ENCODE measurements around the gene PCDHA6.
"Not testable (repeated sequence)": the region's sequence is repeated elsewhere in the genome, so short reads cannot be mapped to it uniquely, and the experiment has no call there.

PCDHA6 gene

DNA sequence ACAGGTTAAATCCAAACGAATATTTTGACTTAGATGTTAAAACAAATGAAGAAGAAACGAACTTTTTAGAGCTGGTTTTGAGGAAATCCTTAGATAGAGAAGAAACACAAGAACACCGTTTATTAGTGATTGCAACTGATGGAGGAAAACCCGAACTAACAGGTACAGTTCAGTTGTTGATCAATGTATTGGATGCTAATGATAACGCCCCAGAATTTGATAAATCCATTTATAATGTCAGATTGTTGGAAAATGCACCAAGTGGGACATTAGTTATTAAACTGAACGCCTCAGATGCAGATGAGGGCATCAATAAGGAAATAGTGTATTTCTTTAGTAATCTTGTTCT is 5.5 kb upstream of the PCDHA6 start:
- no peak for DNase-seq (ENCODE audit: low spot score)

DNA sequence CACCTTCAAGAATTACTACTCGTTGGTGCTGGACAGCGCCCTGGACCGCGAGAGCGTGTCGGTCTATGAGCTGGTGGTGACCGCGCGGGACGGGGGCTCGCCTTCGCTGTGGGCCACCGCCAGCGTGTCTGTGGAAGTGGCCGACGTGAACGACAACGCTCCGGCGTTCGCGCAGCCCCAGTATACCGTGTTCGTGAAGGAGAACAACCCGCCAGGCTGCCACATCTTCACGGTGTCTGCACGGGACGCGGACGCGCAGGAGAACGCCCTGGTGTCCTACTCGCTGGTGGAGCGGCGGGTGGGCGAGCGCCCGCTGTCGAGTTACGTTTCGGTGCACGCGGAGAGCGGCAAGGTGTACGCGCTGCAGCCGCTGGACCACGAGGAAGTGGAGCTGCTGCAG is 4.8 kb upstream of the PCDHA6 start:
- DNase-seq (ENCODE audit: low spot score) = not testable (repeated sequence)

DNA sequence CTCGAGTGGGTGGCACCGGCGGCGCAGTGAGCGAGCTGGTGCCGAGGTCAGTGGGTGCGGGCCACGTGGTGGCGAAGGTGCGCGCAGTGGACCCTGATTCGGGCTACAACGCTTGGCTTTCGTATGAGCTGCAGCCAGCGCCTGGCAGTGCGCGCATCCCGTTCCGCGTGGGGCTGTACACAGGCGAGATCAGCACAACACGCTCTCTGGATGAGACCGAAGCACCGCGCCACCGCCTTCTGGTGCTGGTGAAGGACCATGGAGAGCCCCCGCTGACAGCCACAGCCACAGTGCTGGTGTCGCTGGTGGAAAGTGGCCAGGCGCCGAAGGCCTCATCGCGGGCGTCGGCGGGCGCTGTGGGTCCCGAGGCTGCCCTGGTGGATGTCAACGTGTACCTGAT is 4.3 kb upstream of the PCDHA6 start:
- DNase-seq (ENCODE audit: low spot score) = no peak

DNA sequence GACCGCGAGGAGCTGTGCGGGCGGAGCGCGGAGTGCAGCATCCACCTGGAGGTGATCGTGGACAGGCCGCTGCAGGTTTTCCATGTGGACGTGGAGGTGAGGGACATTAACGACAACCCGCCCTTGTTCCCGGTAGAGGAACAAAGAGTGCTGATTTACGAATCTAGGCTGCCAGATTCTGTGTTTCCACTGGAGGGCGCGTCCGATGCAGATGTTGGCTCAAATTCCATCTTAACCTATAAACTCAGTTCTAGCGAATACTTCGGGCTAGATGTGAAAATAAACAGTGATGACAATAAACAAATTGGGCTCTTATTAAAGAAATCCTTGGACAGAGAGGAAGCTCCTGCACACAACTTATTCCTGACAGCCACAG is 590 bp downstream of the PCDHA6 start:
- DNase-seq (ENCODE audit: low spot score) = no peak

DNA sequence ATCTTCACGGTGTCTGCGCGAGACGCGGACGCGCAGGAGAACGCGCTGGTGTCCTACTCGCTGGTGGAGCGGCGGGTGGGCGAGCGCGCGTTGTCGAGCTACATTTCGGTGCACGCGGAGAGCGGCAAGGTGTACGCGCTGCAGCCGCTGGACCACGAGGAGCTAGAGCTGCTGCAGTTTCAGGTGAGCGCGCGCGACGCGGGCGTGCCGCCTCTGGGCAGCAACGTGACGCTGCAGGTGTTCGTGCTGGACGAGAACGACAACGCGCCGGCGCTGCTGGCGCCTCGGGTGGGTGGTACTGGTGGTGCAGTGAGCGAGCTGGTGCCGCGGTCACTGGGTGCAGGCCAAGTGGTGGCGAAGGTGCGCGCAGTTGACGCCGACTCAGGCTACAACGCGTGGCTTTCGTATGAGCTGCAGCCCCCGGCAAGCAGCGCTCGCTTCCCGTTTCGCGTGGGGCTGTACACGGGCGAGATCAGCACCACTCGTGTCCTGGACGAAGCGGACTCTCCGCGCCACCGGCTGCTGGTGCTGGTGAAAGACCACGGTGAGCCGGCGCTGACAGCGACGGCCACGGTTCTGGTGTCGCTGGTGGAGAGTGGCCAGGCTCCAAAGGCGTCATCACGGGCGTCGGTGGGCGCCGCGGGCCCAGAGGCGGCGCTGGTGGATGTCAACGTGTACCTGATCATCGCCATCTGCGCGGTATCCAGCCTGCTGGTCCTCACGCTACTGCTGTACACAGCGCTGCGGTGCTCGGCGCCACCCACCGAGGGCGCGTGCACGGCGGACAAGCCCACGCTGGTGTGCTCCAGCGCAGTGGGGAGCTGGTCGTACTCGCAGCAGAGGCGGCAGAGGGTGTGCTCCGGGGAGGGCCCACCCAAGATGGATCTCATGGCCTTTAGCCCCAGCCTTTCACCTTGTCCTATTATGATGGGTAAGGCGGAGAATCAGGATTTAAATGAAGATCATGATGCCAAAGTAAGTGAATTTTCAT is 2.0 kb downstream of the PCDHA6 start:
- DNase-seq (ENCODE audit: low spot score) = not testable (repeated sequence)

DNA sequence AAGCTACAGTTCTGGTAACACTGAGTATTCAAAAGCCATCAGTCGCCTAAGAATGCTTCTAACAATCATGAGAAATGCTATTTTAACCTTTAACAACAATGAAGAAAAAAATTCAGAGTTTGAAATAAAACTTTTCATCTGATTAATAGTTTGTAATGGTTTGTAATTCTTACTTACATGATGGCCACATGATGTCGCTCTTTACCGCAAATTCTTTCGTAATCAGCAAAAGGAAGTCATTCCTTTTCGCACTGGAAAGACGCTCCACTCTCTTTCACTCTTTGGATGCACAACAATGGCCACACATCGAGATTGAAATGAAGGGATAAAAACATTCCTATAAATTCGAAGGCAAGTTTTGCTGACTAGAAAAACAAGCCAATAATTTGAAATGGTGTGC is 6.2 kb downstream of the PCDHA6 start, which contains the start of gene PCDHA7:
Gene PCDHA7, plus strand, starts transcription at position 277 of the 400 bp plus-strand sequence. Its CDS starts 115 bp downstream, at position 392.
- peak; percentile 58 for DNase-seq (ENCODE audit: low spot score)

DNA sequence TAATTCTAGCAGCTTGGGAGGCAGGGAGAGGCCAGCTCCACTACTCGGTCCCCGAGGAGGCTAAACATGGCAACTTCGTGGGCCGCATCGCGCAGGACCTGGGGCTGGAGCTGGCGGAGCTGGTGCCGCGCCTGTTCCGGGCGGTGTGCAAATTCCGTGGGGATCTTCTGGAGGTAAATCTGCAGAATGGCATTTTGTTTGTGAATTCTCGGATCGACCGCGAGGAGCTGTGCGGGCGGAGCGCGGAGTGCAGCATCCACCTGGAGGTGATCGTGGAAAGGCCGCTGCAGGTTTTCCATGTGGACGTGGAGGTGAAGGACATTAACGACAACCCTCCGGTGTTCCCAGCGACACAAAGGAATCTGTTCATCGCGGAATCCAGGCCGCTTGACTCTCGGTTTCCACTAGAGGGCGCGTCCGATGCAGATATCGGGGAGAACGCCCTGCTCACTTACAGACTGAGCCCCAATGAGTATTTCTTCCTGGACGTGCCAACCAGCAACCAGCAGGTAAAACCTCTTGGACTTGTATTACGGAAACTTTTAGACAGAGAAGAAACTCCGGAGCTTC is 6.8 kb downstream of the PCDHA6 start:
- DNase-seq (ENCODE audit: low spot score) = not testable (repeated sequence)

DNA sequence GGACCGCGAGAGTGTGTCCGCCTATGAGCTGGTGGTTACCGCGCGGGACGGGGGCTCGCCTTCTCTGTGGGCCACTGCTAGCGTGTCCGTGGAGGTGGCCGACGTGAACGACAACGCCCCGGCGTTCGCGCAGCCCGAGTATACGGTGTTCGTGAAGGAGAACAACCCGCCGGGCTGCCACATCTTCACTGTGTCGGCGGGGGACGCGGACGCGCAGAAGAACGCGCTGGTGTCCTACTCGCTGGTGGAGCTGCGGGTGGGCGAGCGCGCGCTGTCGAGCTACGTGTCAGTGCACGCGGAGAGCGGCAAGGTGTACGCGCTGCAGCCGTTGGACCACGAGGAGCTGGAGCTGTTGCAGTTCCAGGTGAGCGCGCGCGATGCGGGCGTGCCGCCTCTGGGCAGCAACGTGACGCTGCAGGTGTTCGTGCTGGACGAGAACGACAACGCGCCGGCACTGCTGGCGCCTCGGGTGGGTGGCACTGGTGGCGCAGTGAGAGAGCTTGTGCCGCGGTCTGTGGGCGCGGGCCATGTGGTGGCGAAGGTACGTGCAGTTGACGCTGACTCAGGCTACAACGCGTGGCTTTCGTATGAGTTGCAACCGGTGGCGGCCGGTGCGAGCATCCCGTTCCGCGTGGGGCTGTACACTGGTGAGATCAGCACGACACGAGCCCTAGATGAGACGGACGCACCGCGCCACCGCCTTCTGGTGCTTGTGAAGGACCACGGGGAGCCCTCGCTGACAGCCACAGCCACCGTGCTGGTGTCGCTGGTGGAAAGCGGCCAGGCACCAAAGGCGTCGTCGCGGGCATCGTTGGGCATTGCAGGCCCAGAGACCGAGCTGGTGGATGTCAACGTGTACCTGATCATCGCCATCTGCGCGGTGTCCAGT is 8.1 kb downstream of the PCDHA6 start:
- DNase-seq (ENCODE audit: low spot score) = no peak

DNA sequence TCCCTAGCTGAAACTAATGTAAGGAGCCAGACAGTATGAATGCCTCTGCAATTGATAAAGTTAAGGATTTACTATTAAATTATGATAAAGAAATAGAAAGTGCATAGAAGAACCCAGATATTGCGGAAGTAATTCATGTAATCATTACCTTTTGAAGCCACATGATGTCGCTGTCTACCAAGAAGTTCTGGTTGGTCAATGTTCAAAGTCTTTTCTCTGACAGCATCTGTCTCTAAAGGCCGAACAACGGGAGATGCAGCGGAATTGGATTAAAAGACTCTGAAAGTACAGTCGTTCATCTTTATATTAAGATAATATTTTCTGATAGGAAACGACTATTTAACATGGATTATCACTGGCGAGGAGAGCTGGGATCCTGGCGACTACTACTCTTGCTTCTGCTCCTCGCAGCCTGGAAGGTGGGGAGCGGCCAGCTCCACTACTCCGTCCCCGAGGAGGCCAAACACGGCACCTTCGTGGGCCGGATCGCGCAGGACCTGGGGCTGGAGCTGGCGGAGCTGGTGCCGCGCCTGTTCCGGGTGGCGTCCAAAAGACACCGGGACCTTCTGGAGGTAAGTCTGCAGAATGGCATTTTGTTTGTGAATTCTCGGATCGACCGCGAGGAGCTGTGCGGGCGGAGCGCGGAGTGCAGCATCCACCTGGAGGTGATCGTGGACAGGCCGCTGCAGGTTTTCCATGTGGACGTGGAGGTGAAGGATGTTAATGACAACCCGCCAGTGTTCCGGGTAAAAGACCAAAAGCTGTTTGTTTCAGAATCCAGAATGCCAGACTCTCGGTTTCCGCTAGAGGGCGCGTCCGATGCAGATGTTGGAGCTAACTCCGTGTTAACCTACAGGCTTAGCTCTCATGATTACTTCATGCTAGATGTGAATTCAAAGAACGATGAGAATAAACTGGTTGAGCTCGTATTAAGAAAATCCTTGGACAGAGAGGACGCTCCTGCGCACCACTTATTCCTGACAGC is 13.5 kb downstream of the PCDHA6 start, which contains the start of gene PCDHA8:
Gene PCDHA8, plus strand, starts transcription at position 210 of the 985 bp plus-strand sequence. Its CDS starts 135 bp downstream, at position 345.
- DNase-seq (ENCODE audit: low spot score) = peak; percentile 51

DNA sequence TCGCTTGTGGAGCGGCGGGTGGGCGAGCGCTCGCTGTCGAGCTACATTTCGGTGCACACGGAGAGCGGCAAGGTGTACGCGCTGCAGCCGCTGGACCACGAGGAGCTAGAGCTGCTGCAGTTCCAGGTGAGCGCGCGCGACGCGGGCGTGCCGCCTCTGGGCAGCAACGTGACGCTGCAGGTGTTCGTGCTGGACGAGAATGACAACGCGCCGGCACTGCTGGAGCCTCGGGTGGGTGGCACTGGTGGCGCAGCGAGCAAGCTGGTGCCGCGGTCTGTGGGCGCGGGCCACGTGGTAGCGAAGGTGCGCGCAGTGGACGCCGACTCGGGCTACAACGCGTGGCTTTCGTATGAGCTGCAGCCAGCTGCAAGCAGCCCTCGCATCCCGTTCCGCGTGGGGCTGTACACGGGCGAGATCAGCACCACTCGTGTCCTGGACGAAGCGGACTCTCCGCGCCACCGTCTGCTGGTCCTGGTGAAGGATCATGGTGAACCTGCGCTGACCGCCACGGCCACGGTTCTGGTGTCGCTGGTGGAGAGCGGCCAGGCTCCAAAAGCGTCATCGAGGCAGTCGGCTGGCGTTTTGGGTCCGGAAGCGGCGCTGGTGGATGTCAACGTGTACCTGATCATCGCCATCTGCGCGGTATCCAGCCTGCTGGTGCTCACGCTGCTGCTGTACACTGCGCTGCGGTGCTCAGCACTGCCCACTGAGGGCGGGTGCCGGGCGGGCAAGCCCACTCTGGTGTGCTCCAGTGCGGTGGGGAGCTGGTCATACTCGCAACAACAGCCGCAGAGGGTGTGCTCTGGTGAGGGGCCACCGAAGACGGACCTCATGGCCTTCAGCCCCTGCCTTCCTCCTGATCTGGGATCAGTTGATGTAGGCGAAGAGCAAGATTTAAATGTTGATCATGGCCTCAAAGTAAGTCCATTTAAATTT is 15.3 kb downstream of the PCDHA6 start:
- no peak for DNase-seq (ENCODE audit: low spot score)

DNA sequence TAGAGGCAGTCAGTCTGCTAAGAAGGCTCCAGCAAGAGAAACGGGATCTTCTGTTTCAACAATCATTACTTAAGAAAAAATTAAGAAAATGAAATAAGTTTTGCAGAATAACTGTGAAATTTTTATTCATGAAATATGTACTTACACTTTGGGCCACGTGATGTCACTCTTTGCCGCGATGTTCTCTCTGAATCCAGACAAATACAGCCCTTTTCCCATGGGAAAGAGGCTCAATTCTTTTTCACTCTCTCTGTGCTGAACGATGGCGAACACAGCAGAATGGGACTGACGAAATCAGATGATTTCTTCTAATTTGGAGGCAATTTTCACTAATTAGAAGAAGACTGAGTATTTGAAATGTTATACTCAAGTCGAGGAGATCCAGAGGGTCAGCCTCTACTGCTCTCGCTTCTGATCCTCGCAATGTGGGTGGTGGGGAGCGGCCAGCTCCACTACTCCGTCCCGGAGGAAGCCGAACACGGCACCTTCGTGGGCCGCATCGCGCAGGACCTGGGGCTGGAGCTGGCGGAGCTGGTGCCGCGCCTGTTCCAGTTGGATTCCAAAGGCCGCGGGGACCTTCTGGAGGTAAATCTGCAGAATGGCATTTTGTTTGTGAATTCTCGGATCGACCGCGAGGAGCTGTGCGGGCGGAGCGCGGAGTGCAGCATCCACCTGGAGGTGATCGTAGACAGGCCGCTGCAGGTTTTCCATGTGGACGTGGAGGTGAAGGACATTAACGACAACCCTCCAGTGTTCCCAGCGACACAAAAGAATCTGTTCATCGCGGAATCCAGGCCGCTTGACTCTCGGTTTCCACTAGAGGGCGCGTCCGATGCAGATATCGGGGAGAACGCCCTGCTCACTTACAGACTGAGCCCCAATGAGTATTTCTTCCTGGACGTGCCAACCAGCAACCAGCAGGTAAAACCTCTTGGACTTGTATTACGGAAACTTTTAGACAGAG is 20.7 kb downstream of the PCDHA6 start, which contains the start of gene PCDHA9:
Gene PCDHA9, plus strand, starts transcription at position 244 of the 964 bp plus-strand sequence. Its CDS starts 114 bp downstream, at position 358.
- DNase-seq (ENCODE audit: low spot score) = not testable (repeated sequence)

DNA sequence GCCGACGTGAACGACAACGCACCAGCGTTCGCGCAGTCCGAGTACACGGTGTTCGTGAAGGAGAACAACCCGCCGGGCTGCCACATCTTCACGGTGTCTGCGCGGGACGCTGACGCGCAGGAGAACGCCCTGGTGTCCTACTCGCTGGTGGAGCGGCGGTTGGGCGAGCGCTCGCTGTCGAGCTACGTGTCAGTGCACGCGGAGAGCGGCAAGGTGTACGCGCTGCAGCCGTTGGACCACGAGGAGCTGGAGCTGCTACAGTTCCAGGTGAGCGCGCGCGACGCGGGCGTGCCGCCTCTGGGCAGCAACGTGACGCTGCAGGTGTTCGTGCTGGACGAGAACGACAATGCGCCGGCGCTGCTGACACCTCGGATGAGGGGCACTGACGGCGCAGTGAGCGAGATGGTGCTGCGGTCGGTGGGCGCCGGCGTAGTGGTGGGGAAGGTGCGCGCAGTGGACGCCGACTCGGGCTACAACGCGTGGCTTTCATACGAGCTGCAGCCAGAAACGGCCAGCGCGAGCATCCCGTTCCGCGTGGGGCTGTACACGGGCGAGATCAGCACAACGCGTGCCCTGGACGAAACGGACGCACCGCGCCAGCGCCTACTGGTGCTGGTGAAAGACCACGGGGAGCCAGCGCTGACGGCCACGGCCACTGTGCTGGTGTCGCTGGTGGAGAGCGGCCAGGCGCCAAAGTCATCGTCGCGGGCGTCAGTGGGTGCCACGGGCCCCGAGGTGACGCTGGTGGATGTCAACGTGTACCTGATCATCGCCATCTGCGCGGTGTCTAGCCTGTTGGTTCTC is 22.3 kb downstream of the PCDHA6 start:
- DNase-seq (ENCODE audit: low spot score) = not testable (repeated sequence)

DNA sequence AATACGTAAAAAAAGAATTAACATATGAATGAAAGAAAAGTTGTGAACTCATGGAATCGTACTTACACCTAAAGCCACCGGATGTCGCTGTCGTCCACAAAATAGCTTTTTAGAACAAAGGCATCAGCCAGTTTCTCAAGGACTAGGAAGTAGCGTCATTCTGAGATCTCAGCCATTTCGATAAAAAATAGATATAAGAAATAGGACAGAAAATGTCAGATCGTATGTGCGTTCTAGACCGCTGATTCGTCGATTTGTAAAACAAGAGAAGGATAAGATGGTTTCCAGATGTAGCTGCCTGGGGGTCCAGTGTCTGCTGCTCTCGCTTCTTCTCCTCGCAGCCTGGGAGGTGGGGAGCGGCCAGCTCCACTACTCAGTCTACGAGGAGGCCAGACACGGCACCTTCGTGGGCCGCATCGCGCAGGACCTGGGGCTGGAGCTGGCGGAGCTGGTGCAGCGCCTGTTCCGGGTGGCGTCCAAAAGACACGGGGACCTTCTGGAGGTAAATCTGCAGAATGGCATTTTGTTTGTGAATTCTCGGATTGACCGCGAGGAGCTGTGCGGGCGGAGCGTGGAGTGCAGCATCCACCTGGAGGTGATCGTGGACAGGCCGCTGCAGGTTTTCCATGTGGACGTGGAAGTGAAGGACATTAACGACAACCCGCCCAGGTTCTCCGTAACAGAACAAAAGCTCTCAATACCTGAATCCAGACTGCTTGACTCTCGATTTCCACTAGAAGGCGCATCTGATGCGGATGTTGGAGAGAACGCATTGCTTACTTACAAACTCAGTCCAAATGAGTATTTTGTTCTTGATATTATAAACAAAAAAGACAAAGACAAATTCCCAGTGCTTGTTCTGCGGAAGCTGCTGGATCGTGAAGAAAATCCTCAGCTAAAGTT is 28.3 kb downstream of the PCDHA6 start, which contains the start of gene PCDHA10:
Gene PCDHA10, plus strand, starts transcription at position 126 of the 903 bp plus-strand sequence. Its CDS starts 152 bp downstream, at position 278.
- DNase-seq (ENCODE audit: low spot score) = peak; percentile 68

DNA sequence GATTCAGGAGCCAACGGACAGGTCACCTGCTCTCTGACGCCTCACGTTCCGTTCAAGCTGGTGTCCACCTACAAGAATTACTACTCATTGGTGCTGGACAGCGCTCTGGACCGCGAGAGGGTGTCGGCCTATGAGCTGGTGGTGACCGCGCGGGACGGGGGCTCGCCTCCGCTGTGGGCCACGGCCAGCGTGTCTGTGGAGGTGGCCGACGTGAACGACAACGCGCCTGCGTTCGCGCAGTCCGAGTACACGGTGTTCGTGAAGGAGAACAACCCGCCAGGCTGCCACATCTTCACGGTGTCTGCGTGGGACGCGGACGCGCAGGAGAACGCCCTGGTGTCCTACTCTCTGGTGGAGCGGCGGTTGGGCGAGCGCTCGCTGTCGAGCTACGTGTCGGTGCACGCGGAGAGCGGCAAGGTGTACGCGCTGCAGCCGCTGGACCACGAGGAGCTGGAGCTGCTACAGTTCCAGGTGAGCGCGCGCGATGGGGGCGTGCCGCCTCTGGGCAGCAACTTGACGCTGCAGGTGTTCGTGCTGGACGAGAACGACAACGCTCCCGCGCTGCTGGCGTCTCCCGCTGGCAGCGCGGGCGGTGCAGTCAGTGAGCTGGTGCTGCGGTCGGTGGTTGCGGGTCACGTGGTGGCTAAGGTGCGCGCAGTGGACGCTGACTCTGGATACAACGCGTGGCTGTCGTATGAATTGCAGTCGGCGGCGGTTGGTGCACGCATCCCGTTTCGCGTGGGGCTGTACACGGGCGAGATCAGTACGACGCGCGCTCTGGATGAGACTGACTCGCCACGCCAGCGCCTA is 29.6 kb downstream of the PCDHA6 start:
- no peak for DNase-seq (ENCODE audit: low spot score)

DNA sequence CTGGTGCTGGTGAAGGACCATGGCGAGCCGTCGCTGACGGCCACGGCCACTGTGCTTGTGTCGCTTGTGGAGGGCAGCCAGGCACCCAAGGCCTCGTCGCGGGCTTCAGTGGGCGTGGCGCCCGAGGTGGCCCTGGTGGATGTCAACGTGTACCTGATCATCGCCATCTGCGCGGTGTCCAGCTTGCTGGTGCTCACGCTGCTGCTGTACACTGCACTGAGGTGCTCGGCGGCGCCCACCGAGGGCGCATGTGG is 30.2 kb downstream of the PCDHA6 start:
- DNase-seq (ENCODE audit: low spot score) = no peak

Data from globus pallidus (tissue), 1 donor.